Panc1 (cell line): ENCODE measurements around the gene NPLOC4. TPM values are rescaled to one million over a fixed set of nuclear protein-coding genes. Genes with fewer than 3 reads are reported as not detected.

ENCODE experiments used
- ATAC-seq: fragments of 200-7000 bp; cut with Tn5 transposase; 2 replicates; pipeline ENCODE4 v1.9.1; 2020; ENCODE audit warnings: mild to moderate bottlenecking, moderate library complexity
- BruUV-seq: library from RNA; stranded (reverse); fragments of 400-500 nt; replicated peaks from 2 replicates; lab custom pipeline; 2021; lab: Mats Ljungman, UMichigan
- CTCF ChIA-PET: fragments of 300-600 bp; sonication (Branson Sonifier 250); formaldehyde crosslinking; loops from one replicate; lab custom pipeline; 2022; ENCODE audit warnings: antibody characterized with exemption; lab: Charles Lee
- POLR2A ChIA-PET: fragments of 300-600 bp; sonication (Branson Sonifier 250); formaldehyde crosslinking; loops from one replicate; lab custom pipeline; 2022; ENCODE audit warnings: antibody characterized with exemption; lab: Charles Lee
- DNase-seq: peaks from one replicate; pipeline ENCODE4 v3.0.0-alpha.2; 2010; ENCODE audit warnings: low read depth, low spot score
- H3K27ac ChIP-seq: 2 replicates; pipeline ENCODE4 v1.5.1; 2011; ENCODE audit warnings: mild to moderate bottlenecking, low read length, inconsistent platforms
- H3K27me3 ChIP-seq: fragments of 200-500 bp; sonication (Bioruptor generic); 2 replicates; pipeline ENCODE4 v1.6.0; 2014; ENCODE audit warnings: low read length, inconsistent platforms; ENCODE audit not compliant: control insufficient read depth, insufficient read depth
- H3K36me3 ChIP-seq: fragments of 200-500 bp; sonication (Bioruptor generic); 2 replicates; pipeline ENCODE4 v1.5.1; 2014; ENCODE audit warnings: inconsistent platforms, mild to moderate bottlenecking, low read length, moderate library complexity; ENCODE audit not compliant: control insufficient read depth, insufficient read depth
- H3K4me1 ChIP-seq: 2 replicates; pipeline ENCODE4 v1.5.1; 2011; ENCODE audit warnings: inconsistent platforms, mild to moderate bottlenecking, low read length, moderate library complexity; ENCODE audit not compliant: control insufficient read depth, insufficient read depth
- H3K4me3 ChIP-seq, 2 experiments: 2 replicates each; pipeline ENCODE4 v1.5.1; 2011 to 2012; ENCODE audit warnings: low read depth in 2 of 2, low read length in 2 of 2, mild to moderate bottlenecking in 2 of 2, inconsistent platforms in 1 of 2, moderate library complexity in 1 of 2
- H3K9me3 ChIP-seq: fragments of 200-500 bp; sonication (Bioruptor generic); 2 replicates; pipeline ENCODE4 v1.5.1; 2014; ENCODE audit warnings: low read depth, mild to moderate bottlenecking, inconsistent platforms, low read length, moderate library complexity; ENCODE audit not compliant: control insufficient read depth, insufficient read depth
- POLR2AphosphoS5 ChIP-seq: IDR thresholded peaks from 2 replicates; pipeline ENCODE4 v1.6.1; 2012; ENCODE audit warnings: mild to moderate bottlenecking, low read depth, low read length, moderate library complexity
- SIN3A ChIP-seq: IDR thresholded peaks from 2 replicates; pipeline ENCODE4 v1.6.1; 2012; ENCODE audit warnings: low read depth, mild to moderate bottlenecking, low read length, moderate library complexity, borderline replicate concordance; ENCODE audit not compliant: insufficient read depth
- TCF7L2 ChIP-seq: IDR thresholded peaks from 2 replicates; pipeline ENCODE4 v1.6.1; 2011; ENCODE audit warnings: mild to moderate bottlenecking, low read depth, low read length, inconsistent platforms
- in situ Hi-C: cut with HindIII; loops from 2 replicates; pipeline ENCODE4 v1.10.0; 2016; ENCODE audit warnings: low sequenced_read_pairs, low pct_unique_long_range_greater_than_20kb
- intact Hi-C: fragments of 100-400 bp; cut with micrococcal nuclease; formaldehyde crosslinking; loops from one replicate; pipeline ENCODE4 v1.10.0; 2022; ENCODE audit not compliant: unreplicated experiment
- total RNA-seq: library from RNA; stranded (reverse); gene quantifications from one replicate; pipeline ENCODE4 v1.2.1, GENCODE V29; 2021; ENCODE audit not compliant: unreplicated experiment
- TF ChIP-seq, protein P1 (sequence below), 2 experiments: IDR thresholded peaks; 2 replicates each; pipeline ENCODE4 v1.6.1; 2011 to 2012; ENCODE audit warnings: low read depth in 2 of 2, control low read depth in 1 of 2, low read length in 1 of 2, mild to moderate bottlenecking in 1 of 2, moderate library complexity in 1 of 2; ENCODE audit not compliant: insufficient read depth in 1 of 2
- TF ChIP-seq, protein P2 (sequence below): fragments of 450-650 bp; IDR thresholded peaks from 2 replicates; pipeline ENCODE4 v1.5.1; 2017; ENCODE audit warnings: mild to moderate bottlenecking

The NPLOC4 gene
- total RNA-seq, 1 experiment from 2014 or later = 246 TPM

DNA sequence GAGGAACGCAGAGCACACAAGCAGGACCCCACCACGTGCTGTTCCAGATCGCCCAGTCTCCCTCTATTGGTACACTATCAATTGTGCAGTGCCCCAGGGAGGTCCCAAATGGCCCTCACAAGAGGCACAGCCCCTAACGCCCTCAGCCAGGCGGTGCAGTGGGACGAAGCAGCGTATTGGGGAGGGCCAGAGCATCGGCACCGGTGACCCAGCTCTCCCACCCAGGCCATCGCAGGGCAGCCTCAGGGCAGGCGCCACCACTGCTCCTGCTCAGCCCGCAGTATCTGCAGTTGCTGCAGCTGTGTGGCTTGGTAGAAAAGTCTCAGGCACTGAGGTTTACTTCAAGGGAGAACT, 78.8 kb downstream of the NPLOC4 start:
- no peaks in the 10 kb centered on the region for H3K27me3 ChIP-seq
- H3K4me1 ChIP-seq = peaks cover 88% of the 10 kb centered on the region
- no peak for DNase-seq
- ChIA-PET CTCF (no interaction called here), POLR2A (no interaction called here)
- BruUV-seq = no TSS peak
- no peak overlapping the region for H3K4me3 ChIP-seq
- peaks cover 2% of the 10 kb centered on the region; the same call in 1 of the 2 replicates for H3K36me3 ChIP-seq
- intact Hi-C loops = loop anchor here (5.0 kb wide), 1 partner anchor 44 kb away; no protein-coding TSS in a partner anchor
- TF ChIP-seq, protein P1, sequence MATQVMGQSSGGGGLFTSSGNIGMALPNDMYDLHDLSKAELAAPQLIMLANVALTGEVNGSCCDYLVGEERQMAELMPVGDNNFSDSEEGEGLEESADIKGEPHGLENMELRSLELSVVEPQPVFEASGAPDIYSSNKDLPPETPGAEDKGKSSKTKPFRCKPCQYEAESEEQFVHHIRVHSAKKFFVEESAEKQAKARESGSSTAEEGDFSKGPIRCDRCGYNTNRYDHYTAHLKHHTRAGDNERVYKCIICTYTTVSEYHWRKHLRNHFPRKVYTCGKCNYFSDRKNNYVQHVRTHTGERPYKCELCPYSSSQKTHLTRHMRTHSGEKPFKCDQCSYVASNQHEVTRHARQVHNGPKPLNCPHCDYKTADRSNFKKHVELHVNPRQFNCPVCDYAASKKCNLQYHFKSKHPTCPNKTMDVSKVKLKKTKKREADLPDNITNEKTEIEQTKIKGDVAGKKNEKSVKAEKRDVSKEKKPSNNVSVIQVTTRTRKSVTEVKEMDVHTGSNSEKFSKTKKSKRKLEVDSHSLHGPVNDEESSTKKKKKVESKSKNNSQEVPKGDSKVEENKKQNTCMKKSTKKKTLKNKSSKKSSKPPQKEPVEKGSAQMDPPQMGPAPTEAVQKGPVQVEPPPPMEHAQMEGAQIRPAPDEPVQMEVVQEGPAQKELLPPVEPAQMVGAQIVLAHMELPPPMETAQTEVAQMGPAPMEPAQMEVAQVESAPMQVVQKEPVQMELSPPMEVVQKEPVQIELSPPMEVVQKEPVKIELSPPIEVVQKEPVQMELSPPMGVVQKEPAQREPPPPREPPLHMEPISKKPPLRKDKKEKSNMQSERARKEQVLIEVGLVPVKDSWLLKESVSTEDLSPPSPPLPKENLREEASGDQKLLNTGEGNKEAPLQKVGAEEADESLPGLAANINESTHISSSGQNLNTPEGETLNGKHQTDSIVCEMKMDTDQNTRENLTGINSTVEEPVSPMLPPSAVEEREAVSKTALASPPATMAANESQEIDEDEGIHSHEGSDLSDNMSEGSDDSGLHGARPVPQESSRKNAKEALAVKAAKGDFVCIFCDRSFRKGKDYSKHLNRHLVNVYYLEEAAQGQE (IDR thresholded peaks at IDR 0.05; ENCODE audit: insufficient read depth in 1 of 2, low read depth in 2 of 2, low read length in 1 of 2) = no peak
- no peak for TF ChIP-seq TCF7L2
- no peaks in the 10 kb centered on the region for H3K9me3 ChIP-seq
- in situ Hi-C loops = no loop called here
- no peak for ATAC-seq
- peak overlapping the region; percentile 100 for H3K27ac ChIP-seq

DNA sequence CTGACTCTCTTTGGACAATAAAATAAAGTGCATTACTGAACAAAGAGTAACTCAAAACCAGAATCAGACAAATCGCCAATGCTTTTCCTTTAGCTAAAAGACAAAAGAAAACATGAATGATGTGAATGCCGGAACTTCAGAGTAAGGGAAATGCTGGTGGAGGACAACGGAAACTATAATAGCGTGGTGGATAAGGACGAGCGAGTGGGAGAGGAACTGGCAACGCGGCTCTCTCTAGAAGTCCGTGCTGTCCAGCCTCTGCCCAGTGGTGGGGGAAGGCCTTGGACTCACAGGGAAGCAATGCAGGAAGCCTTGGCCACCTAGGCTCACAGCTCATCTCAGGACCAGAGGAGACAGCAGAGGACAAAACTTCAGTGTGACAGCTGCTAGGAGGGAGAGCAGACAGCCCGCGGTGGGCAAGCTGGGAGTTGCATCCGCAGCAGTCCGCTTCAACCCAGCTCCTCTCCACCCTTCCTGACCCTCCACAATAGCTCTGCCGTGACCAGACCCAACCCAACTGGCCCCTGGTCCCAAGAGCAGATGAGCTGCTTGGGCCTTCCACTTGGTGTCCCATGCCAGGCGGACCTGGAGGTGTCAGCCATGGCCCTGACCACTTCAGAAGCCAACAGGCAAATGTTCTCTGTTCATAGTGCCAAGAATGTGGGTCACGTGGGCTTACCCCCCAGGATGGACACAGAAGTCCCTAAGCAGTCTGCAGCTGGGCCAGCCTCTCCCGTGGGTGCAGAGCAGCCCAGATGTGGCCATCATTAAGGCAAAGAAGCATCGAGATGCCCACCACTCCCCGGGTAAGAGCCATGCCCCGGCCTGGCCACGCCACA, 79.4 kb downstream of the NPLOC4 start:
- intact Hi-C loops = loop anchor here (5.0 kb wide), 1 partner anchor 45 kb away; no protein-coding TSS in a partner anchor
- ChIA-PET CTCF (interaction anchor here (0.6 kb wide), 1 partner anchor 68 kb away, joined by 9 read pairs; no protein-coding TSS in a partner anchor), POLR2A (interaction anchor here (0.6 kb wide), 2 partner anchors 9 to 22 kb away, joined by 4 to 8 read pairs; no protein-coding TSS in a partner anchor)
- H3K36me3 ChIP-seq = peaks cover 2% of the 10 kb centered on the region; the same call in 1 of the 2 replicates
- no peaks in the 10 kb centered on the region for H3K27me3 ChIP-seq
- ATAC-seq (no peak), DNase-seq (no peak)
- H3K9me3 ChIP-seq = no peaks in the 10 kb centered on the region
- TF ChIP-seq SIN3A (no peak), POLR2AphosphoS5 (peak; percentile 6)
- BruUV-seq = no TSS peak
- in situ Hi-C loops = no loop called here
- peaks cover 86% of the 10 kb centered on the region for H3K4me1 ChIP-seq
- no peak overlapping the region for H3K4me3 ChIP-seq
- H3K27ac ChIP-seq = peak overlapping the region; percentile 100

GRCh38 chr17:81556863-81557262, 80.0 kb downstream of the NPLOC4 start:
- no peak overlapping the region for H3K4me3 ChIP-seq
- H3K36me3 ChIP-seq = peaks cover 3% of the 10 kb centered on the region; the same call in 1 of the 2 replicates
- ChIA-PET POLR2A (interaction anchor here (0.6 kb wide), 2 partner anchors 8 to 23 kb away, joined by 4 to 8 read pairs; no protein-coding TSS in a partner anchor), CTCF (no interaction called here)
- in situ Hi-C loops (no loop called here), intact Hi-C loops (loop anchor here (5.0 kb wide), 1 partner anchor 45 kb away; no protein-coding TSS in a partner anchor)
- DNase-seq = no peak
- H3K9me3 ChIP-seq = no peaks in the 10 kb centered on the region
- ATAC-seq = no peak
- peaks cover 82% of the 10 kb centered on the region for H3K4me1 ChIP-seq
- TF ChIP-seq TCF7L2 (no peak), SIN3A (0 out of 2 replicates have a peak, but pooled peaks have one; percentile 38), POLR2AphosphoS5 (no peak)
- TF ChIP-seq, protein P2, sequence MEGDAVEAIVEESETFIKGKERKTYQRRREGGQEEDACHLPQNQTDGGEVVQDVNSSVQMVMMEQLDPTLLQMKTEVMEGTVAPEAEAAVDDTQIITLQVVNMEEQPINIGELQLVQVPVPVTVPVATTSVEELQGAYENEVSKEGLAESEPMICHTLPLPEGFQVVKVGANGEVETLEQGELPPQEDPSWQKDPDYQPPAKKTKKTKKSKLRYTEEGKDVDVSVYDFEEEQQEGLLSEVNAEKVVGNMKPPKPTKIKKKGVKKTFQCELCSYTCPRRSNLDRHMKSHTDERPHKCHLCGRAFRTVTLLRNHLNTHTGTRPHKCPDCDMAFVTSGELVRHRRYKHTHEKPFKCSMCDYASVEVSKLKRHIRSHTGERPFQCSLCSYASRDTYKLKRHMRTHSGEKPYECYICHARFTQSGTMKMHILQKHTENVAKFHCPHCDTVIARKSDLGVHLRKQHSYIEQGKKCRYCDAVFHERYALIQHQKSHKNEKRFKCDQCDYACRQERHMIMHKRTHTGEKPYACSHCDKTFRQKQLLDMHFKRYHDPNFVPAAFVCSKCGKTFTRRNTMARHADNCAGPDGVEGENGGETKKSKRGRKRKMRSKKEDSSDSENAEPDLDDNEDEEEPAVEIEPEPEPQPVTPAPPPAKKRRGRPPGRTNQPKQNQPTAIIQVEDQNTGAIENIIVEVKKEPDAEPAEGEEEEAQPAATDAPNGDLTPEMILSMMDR = no peak
- TF ChIP-seq, protein P1 (IDR thresholded peaks at IDR 0.05; ENCODE audit: insufficient read depth in 1 of 2, low read depth in 2 of 2, low read length in 1 of 2) = 0 out of 4 replicates have a peak, but pooled peaks of 1 of the 2 experiments have one; percentile 45
- no peaks in the 10 kb centered on the region for H3K27me3 ChIP-seq
- no TSS peak for BruUV-seq
- peak overlapping the region; percentile 100 for H3K27ac ChIP-seq
